Neural cell (in vitro differentiated cells): ENCODE data around the gene ATOX1. TPM values are rescaled to one million over a fixed set of nuclear protein-coding genes. Genes with fewer than 3 reads are reported as not detected.

ENCODE experiments used
- H2AFZ ChIP-seq: fragments of 200-600, 300-800 bp; sonication (generic), shearing (Covaris generic); 2 replicates; pipeline ENCODE4 v1.6.0; 2014; ENCODE audit warnings: low read depth, mild to moderate bottlenecking, antibody characterized with exemption, low read length, moderate library complexity
- H3F3A ChIP-seq: fragments of 200-600 bp; shearing (Covaris generic); 2 replicates; pipeline ENCODE4 v1.6.1; 2016; ENCODE audit warnings: mild to moderate bottlenecking, moderate library complexity, mixed read lengths, antibody characterized with exemption, low read length; ENCODE audit not compliant: insufficient read depth, poor library complexity, severe bottlenecking
- H3K27ac ChIP-seq: fragments of 200-600, 300-800 bp; sonication (generic), shearing (Covaris generic); 2 replicates; pipeline ENCODE4 v1.5.1; 2014; ENCODE audit warnings: mild to moderate bottlenecking, low read length, moderate library complexity
- H3K27me3 ChIP-seq: fragments of 300-800, 200-600 bp; sonication (generic), shearing (Covaris generic); 2 replicates; pipeline ENCODE4 v1.6.0; 2014; ENCODE audit warnings: mild to moderate bottlenecking, low read depth, low read length, moderate library complexity; ENCODE audit not compliant: insufficient read depth
- H3K36me3 ChIP-seq: fragments of 300-800, 200-600 bp; sonication (generic), shearing (Covaris generic); 2 replicates; pipeline ENCODE4 v1.5.1; 2014; ENCODE audit warnings: mild to moderate bottlenecking, antibody characterized with exemption, low read length, moderate library complexity; ENCODE audit not compliant: insufficient read depth
- H3K4me2 ChIP-seq: fragments of 300-800, 200-600 bp; sonication (generic), shearing (Covaris generic); 2 replicates; pipeline ENCODE4 v1.6.0; 2014; ENCODE audit warnings: mild to moderate bottlenecking, low read length
- H3K4me3 ChIP-seq: fragments of 300-800, 200-600 bp; sonication (generic), shearing (Covaris generic); 2 replicates; pipeline ENCODE4 v1.5.1; 2014; ENCODE audit warnings: mild to moderate bottlenecking, low read length, moderate library complexity
- H3K79me2 ChIP-seq: fragments of 200-600 bp; shearing (Covaris generic); replicated peaks from 2 replicates; pipeline ENCODE4 v1.6.0; 2014; ENCODE audit warnings: mild to moderate bottlenecking, low read length, moderate library complexity; ENCODE audit not compliant: insufficient read depth
- H3K9ac ChIP-seq: fragments of 300-800, 200-600 bp; sonication (generic), shearing (Covaris generic); 2 replicates; pipeline ENCODE4 v1.6.1; 2016; ENCODE audit warnings: mild to moderate bottlenecking, low read length, mixed read lengths
- H3K9me2 ChIP-seq: fragments of 200-600 bp; shearing (Covaris generic); 2 replicates; pipeline ENCODE4 v1.6.1; 2016; ENCODE audit warnings: mild to moderate bottlenecking, low read length, mixed read lengths; ENCODE audit not compliant: insufficient read depth
- H3K9me3 ChIP-seq: fragments of 200-600, 300-800 bp; sonication (generic), shearing (Covaris generic); 2 replicates; pipeline ENCODE4 v1.6.1; 2016; ENCODE audit warnings: mild to moderate bottlenecking, mixed run types, low read length, moderate library complexity, mixed read lengths
- H4K20me1 ChIP-seq: fragments of 200-600 bp; shearing (Covaris generic); 2 replicates; pipeline ENCODE4 v1.6.1; 2016; ENCODE audit warnings: mild to moderate bottlenecking, mixed run types; ENCODE audit not compliant: insufficient read depth
- EP300 ChIP-seq: fragments of 450-650 bp; conservative IDR thresholded peaks from 2 replicates; pipeline ENCODE4 v1.6.1; 2014; ENCODE audit warnings: antibody characterized with exemption, mild to moderate bottlenecking, moderate library complexity; ENCODE audit not compliant: poor library complexity, severe bottlenecking
- EZH2 ChIP-seq: fragments of 200-600, 300-800 bp; shearing (Covaris generic), sonication (generic); IDR thresholded peaks from 2 replicates; pipeline ENCODE4 v1.6.1; 2014; ENCODE audit warnings: antibody characterized with exemption, low read length, borderline replicate concordance, mild to moderate bottlenecking; ENCODE audit not compliant: insufficient read depth, poor library complexity, severe bottlenecking
- MXI1 ChIP-seq: fragments of 450-650 bp; conservative IDR thresholded peaks from 2 replicates; pipeline ENCODE4 v1.6.1; 2014; ENCODE audit warnings: antibody characterized with exemption, mild to moderate bottlenecking; ENCODE audit not compliant: poor library complexity, severe bottlenecking
- POLR2AphosphoS5 ChIP-seq: IDR thresholded peaks from 2 replicates; pipeline ENCODE4 v1.6.1; 2012
- RAD21 ChIP-seq: fragments of 450-650 bp; conservative IDR thresholded peaks from 2 replicates; pipeline ENCODE4 v1.6.1; 2014; ENCODE audit warnings: antibody characterized with exemption, mild to moderate bottlenecking, moderate library complexity
- SMC3 ChIP-seq: fragments of 450-650 bp; conservative IDR thresholded peaks from 2 replicates; pipeline ENCODE4 v1.6.1; 2014; ENCODE audit warnings: antibody characterized with exemption, mild to moderate bottlenecking, moderate library complexity; ENCODE audit not compliant: poor library complexity
- TAF1 ChIP-seq: IDR thresholded peaks from 2 replicates; pipeline ENCODE4 v1.6.1; 2012; ENCODE audit warnings: low read depth
- polyA plus RNA-seq: library from polyadenylated mRNA; depleted of rRNA; stranded (reverse); fragments of >200 nt; gene quantifications from 2 replicates; pipeline ENCODE4 v1.2.3, GENCODE V29; 2014
- TF ChIP-seq, protein P1 (sequence below): fragments of 450-650 bp; IDR thresholded peaks from 2 replicates; pipeline ENCODE4 v1.5.1; 2014; ENCODE audit warnings: antibody characterized with exemption, mild to moderate bottlenecking, moderate library complexity; ENCODE audit not compliant: poor library complexity, severe bottlenecking
- TF ChIP-seq, protein P2 (sequence below): IDR thresholded peaks from 2 replicates; pipeline ENCODE4 v1.6.1; 2012; ENCODE audit warnings: borderline replicate concordance

ATOX1 gene
- polyA plus RNA-seq, 1 donor from 2014 or later, result 79.9 TPM

DNA sequence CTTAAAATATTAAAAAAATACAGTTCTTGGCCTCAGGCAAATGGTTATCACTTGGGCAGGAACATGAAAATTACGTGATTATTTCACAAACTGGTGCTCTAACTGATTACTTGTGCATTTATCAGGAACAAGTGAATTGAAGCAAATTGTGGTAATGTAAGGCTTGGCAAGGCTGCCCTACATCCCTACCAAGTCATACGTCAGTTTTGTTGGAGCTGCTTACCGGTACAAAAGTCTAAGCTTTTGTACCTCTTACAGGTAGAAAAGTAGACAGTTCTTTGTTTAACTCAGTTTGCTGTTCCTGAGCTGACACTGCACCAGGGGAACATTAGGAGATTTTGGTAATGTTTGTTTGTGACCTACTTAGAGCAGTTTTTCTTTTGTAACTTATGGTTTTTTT, 15.5 kb upstream of the ATOX1 start:
- Histone ChIP-seq H3K9me2 (no peaks in the 10 kb centered on the region), H4K20me1 (peaks cover 5% of the 10 kb centered on the region), H3K4me2 (peak overlapping the region; percentile 85), H3F3A (no peaks in the 10 kb centered on the region), H3K27me3 (no peaks in the 10 kb centered on the region), H3K4me3 (peak overlapping the region; percentile 73), H2AFZ (no peak overlapping the region), H3K9ac (no peak overlapping the region), H3K79me2 (peaks cover 55% of the 10 kb centered on the region), H3K9me3 (no peaks in the 10 kb centered on the region), H3K36me3 (no peaks in the 10 kb centered on the region), H3K27ac (no peak overlapping the region)
- no peak for TF ChIP-seq EP300

DNA sequence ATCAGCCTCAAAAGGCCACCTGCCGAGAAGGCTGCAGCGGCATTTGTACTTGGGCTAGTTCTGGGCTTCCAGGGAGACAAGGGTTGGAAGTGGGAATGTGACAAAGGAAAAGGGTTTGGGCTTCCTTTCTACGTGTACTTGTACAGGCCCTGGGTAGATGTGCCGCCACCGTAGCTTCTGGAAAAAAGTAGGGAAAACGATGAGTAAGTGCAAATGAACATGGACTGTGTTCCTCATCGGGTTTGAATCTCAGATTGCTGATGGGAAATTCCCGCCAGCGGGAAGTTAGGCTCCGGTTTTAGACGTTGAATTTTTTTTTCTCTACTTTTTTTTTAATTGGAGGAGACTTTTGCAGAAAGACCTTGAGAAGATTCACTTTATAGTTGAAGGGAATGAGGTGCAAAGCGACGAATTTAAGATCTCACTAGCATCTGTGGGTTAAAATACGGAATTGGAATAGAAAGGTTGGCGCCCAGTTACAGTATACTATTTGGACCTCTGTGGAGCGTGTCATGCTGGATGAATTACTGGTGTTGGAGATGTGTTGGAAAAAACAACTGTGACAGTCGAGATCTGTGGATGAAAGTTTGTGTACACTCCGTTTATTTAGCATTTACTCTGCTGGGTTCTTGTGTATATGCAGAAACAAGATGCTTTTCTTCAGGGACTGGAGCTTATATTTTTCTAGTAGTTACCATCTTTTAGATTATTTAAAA, 14.6 kb upstream of the ATOX1 start:
- TF ChIP-seq TAF1, result no peak
- TF ChIP-seq POLR2AphosphoS5, result no peak
- TF ChIP-seq EZH2, result no peak
- TF ChIP-seq, protein P1, sequence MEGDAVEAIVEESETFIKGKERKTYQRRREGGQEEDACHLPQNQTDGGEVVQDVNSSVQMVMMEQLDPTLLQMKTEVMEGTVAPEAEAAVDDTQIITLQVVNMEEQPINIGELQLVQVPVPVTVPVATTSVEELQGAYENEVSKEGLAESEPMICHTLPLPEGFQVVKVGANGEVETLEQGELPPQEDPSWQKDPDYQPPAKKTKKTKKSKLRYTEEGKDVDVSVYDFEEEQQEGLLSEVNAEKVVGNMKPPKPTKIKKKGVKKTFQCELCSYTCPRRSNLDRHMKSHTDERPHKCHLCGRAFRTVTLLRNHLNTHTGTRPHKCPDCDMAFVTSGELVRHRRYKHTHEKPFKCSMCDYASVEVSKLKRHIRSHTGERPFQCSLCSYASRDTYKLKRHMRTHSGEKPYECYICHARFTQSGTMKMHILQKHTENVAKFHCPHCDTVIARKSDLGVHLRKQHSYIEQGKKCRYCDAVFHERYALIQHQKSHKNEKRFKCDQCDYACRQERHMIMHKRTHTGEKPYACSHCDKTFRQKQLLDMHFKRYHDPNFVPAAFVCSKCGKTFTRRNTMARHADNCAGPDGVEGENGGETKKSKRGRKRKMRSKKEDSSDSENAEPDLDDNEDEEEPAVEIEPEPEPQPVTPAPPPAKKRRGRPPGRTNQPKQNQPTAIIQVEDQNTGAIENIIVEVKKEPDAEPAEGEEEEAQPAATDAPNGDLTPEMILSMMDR, result no peak
- TF ChIP-seq EP300, result no peak
- TF ChIP-seq, protein P2, sequence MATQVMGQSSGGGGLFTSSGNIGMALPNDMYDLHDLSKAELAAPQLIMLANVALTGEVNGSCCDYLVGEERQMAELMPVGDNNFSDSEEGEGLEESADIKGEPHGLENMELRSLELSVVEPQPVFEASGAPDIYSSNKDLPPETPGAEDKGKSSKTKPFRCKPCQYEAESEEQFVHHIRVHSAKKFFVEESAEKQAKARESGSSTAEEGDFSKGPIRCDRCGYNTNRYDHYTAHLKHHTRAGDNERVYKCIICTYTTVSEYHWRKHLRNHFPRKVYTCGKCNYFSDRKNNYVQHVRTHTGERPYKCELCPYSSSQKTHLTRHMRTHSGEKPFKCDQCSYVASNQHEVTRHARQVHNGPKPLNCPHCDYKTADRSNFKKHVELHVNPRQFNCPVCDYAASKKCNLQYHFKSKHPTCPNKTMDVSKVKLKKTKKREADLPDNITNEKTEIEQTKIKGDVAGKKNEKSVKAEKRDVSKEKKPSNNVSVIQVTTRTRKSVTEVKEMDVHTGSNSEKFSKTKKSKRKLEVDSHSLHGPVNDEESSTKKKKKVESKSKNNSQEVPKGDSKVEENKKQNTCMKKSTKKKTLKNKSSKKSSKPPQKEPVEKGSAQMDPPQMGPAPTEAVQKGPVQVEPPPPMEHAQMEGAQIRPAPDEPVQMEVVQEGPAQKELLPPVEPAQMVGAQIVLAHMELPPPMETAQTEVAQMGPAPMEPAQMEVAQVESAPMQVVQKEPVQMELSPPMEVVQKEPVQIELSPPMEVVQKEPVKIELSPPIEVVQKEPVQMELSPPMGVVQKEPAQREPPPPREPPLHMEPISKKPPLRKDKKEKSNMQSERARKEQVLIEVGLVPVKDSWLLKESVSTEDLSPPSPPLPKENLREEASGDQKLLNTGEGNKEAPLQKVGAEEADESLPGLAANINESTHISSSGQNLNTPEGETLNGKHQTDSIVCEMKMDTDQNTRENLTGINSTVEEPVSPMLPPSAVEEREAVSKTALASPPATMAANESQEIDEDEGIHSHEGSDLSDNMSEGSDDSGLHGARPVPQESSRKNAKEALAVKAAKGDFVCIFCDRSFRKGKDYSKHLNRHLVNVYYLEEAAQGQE, result no peak
- no peak for TF ChIP-seq MXI1
- no peak for TF ChIP-seq RAD21
- TF ChIP-seq SMC3, result no peak
- Histone ChIP-seq H3K9ac (peak overlapping the region; percentile 70), H3K27me3 (no peaks in the 10 kb centered on the region), H3K4me2 (peak overlapping the region; percentile 85), H3K9me2 (no peaks in the 10 kb centered on the region), H2AFZ (no peak overlapping the region), H3K27ac (peak overlapping the region; percentile 57), H3K9me3 (no peaks in the 10 kb centered on the region), H3K4me3 (peak overlapping the region; percentile 73), H4K20me1 (peaks cover 5% of the 10 kb centered on the region), H3K36me3 (no peaks in the 10 kb centered on the region), H3F3A (no peaks in the 10 kb centered on the region), H3K79me2 (peaks cover 46% of the 10 kb centered on the region)
